ENCODE data around the gene BICD2.

Gene BICD2

GRCh38 chr9:92696619-92697018, 68.0 kb downstream of the BICD2 start:
- Histone ChIP-seq H3K4me3 (IDR thresholded peaks at IDR 0.05; ENCODE audit: insufficient read depth, low read depth, low read length) (no peak overlapping the region), H3K79me2 (ENCODE audit: insufficient read depth, low read depth) (no peaks in the 10 kb centered on the region), H4K20me1 (ENCODE audit: insufficient read depth) (no peaks in the 10 kb centered on the region), H2AFZ (ENCODE audit: low read depth) (no peak overlapping the region), H3K27me3 (ENCODE audit: insufficient read depth, low read depth) (no peaks in the 10 kb centered on the region), H3K27ac (peak overlapping the region; percentile 61), H3K4me1 (ENCODE audit: low read depth, poor library complexity, severe bottlenecking) (peaks cover 31% of the 10 kb centered on the region), H3K9ac (no peak overlapping the region), H3K4me2 (peak overlapping the region; percentile 78), H3K36me3 (ENCODE audit: insufficient read depth) (no peaks in the 10 kb centered on the region)
- TF ChIP-seq CTCF (conservative IDR thresholded peaks at IDR 0.05; ENCODE audit: low read depth, low read length) = no peak

DNA sequence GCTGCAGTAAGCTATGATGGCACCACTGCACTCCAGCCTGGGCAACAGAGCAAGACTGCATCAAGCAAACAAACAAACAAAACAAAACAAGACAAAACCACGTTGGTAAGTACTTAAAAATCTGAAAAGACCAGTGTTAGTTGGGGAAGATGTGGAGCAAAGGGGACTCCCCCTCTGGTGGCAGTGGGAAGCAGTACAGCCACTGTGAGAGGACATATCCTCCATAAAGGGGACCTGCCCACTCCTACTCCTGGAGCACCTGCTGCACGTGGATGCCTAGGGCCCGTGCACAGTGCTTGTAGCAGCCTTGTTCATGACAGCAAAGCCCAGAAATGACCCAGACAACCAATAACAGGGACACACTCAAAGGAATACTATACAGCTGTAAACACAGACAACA, 77.7 kb downstream of the BICD2 start:
- Histone ChIP-seq H3K27ac (no peak overlapping the region), H3K4me2 (no peak overlapping the region), H3K36me3 (ENCODE audit: insufficient read depth) (no peaks in the 10 kb centered on the region), H3K4me3 (IDR thresholded peaks at IDR 0.05; ENCODE audit: insufficient read depth, low read depth, low read length) (no peak overlapping the region), H2AFZ (ENCODE audit: low read depth) (no peak overlapping the region), H3K9ac (no peak overlapping the region), H3K27me3 (ENCODE audit: insufficient read depth, low read depth) (no peaks in the 10 kb centered on the region), H4K20me1 (ENCODE audit: insufficient read depth) (no peaks in the 10 kb centered on the region), H3K79me2 (ENCODE audit: insufficient read depth, low read depth) (no peaks in the 10 kb centered on the region), H3K4me1 (ENCODE audit: low read depth, poor library complexity, severe bottlenecking) (no peaks in the 10 kb centered on the region)
- no peak for TF ChIP-seq CTCF (conservative IDR thresholded peaks at IDR 0.05; ENCODE audit: low read depth, low read length)

DNA sequence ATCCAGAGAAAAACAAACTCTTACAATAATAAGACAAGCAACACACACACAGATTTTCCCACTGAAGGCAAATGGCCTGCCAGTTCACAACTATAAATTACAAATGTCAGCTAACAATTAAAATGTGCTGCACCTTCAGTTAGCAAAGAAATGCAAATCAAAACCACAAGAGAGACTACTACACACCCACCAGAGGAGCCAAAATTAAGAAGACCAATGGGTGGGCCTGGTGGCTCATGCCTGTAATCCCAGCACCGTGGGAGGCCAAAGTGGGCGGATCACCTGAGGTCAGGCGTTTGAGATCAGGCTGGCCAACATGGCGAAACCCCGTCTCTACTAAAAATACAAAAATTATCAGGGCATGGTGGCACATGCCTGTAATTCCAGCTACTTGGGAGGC, 79.6 kb downstream of the BICD2 start:
- Histone ChIP-seq H3K27me3 (ENCODE audit: insufficient read depth, low read depth) (no peaks in the 10 kb centered on the region), H3K4me3 (IDR thresholded peaks at IDR 0.05; ENCODE audit: insufficient read depth, low read depth, low read length) (no peak overlapping the region), H3K27ac (no peak overlapping the region), H4K20me1 (ENCODE audit: insufficient read depth) (no peaks in the 10 kb centered on the region), H3K4me2 (no peak overlapping the region), H3K4me1 (ENCODE audit: low read depth, poor library complexity, severe bottlenecking) (no peaks in the 10 kb centered on the region), H3K79me2 (ENCODE audit: insufficient read depth, low read depth) (no peaks in the 10 kb centered on the region), H3K36me3 (ENCODE audit: insufficient read depth) (no peaks in the 10 kb centered on the region), H2AFZ (ENCODE audit: low read depth) (no peak overlapping the region), H3K9ac (no peak overlapping the region)
- TF ChIP-seq CTCF (conservative IDR thresholded peaks at IDR 0.05; ENCODE audit: low read depth, low read length) = no peak

- TF ChIP-seq CTCF (conservative IDR thresholded peaks at IDR 0.05; ENCODE audit: low read depth, low read length) = no peak
- Histone ChIP-seq H3K36me3 (ENCODE audit: insufficient read depth) (no peaks in the 10 kb centered on the region), H3K9ac (no peak overlapping the region)
Measured at GRCh38 chr9:92682269-92682668, 82.4 kb downstream of the BICD2 start.

More at GRCh38 chr9:92682269-92682668, 82.4 kb downstream of the BICD2 start:
- Histone ChIP-seq H3K4me1 (ENCODE audit: low read depth, poor library complexity, severe bottlenecking) (no peaks in the 10 kb centered on the region), H3K4me3 (IDR thresholded peaks at IDR 0.05; ENCODE audit: insufficient read depth, low read depth, low read length) (no peak overlapping the region), H3K27me3 (ENCODE audit: insufficient read depth, low read depth) (no peaks in the 10 kb centered on the region), H3K79me2 (ENCODE audit: insufficient read depth, low read depth) (no peaks in the 10 kb centered on the region), H2AFZ (ENCODE audit: low read depth) (no peak overlapping the region), H4K20me1 (ENCODE audit: insufficient read depth) (no peaks in the 10 kb centered on the region), H3K27ac (no peak overlapping the region), H3K4me2 (no peak overlapping the region)
